CD4-positive, CD25-positive, alpha-beta regulatory T cell (primary cell): Measurements from ENCODE around the gene KLF3. TPM values are rescaled to one million over a fixed set of nuclear protein-coding genes. Genes with fewer than 3 reads are reported as not detected.

Source experiments
- ATAC-seq, 2 donors: fragments of 150-1000 bp; cut with Tn5 transposase; one replicate each; pipeline ENCODE4 v1.10.0; 2021; ENCODE audit warnings: low read depth in 2 of 2, moderate number of reproducible peaks in 2 of 2, moderate library complexity in 1 of 2
- DNase-seq, 3 donors: peaks; one replicate each; pipeline versions ENCODE4 v3.0.0 to v3.0.0-alpha.2; 2012 to 2022; ENCODE audit warnings: mixed read lengths in 1 of 3
- H3K27ac ChIP-seq: one replicate; pipeline ENCODE4 v1.7.0; 2013; ENCODE audit warnings: mild to moderate bottlenecking, low read length; ENCODE audit not compliant: insufficient read depth, poor library complexity, severe bottlenecking
- H3K27me3 ChIP-seq: one replicate; pipeline ENCODE4 v1.7.0; 2013; ENCODE audit warnings: low read length; ENCODE audit not compliant: control insufficient read depth, insufficient read depth
- H3K36me3 ChIP-seq: one replicate; pipeline ENCODE4 v1.7.0; 2013; ENCODE audit warnings: mild to moderate bottlenecking, low read length, moderate library complexity; ENCODE audit not compliant: control insufficient read depth, insufficient read depth
- H3K4me1 ChIP-seq: 2 replicates; pipeline ENCODE4 v1.7.0; 2013; ENCODE audit warnings: mild to moderate bottlenecking, low read length; ENCODE audit not compliant: insufficient read depth, control insufficient read depth, poor library complexity, severe bottlenecking
- H3K4me3 ChIP-seq: one replicate; pipeline ENCODE4 v1.7.0; 2013; ENCODE audit warnings: low read depth, mild to moderate bottlenecking, low read length, moderate library complexity
- H3K9me3 ChIP-seq, 2 experiments: 1 replicate in 1 of 2; 2 replicates in 1 of 2; pipeline ENCODE4 v1.7.0; 2013; ENCODE audit warnings: low read length in 2 of 2, mild to moderate bottlenecking in 1 of 2, moderate library complexity in 1 of 2; ENCODE audit not compliant: control insufficient read depth in 2 of 2
- H3K27ac Mint-ChIP-seq, 3 donors: one replicate each; pipeline ENCODE4 v1.8.0; 2020 to 2022; ENCODE audit warnings: mild to moderate bottlenecking in 3 of 3, mixed read lengths in 3 of 3, moderate library complexity in 2 of 3
- H3K27me3 Mint-ChIP-seq: one replicate; pipeline ENCODE4 v1.8.0; 2022; ENCODE audit warnings: mild to moderate bottlenecking, mixed read lengths
- H3K36me3 Mint-ChIP-seq: one replicate; pipeline ENCODE4 v1.8.0; 2020; ENCODE audit warnings: mixed read lengths
- H3K4me1 Mint-ChIP-seq, 4 donors: one replicate each; pipeline ENCODE4 v1.8.0; 2020 to 2022; ENCODE audit warnings: mixed read lengths in 4 of 4, mild to moderate bottlenecking in 1 of 4
- H3K4me3 Mint-ChIP-seq, 4 donors: one replicate each; pipeline ENCODE4 v1.8.0; 2020 to 2022; ENCODE audit warnings: mild to moderate bottlenecking in 4 of 4, mixed read lengths in 4 of 4, moderate library complexity in 3 of 4
- H3K9me3 Mint-ChIP-seq, 7 donors: one replicate each; pipeline ENCODE4 v1.8.0; 2020 to 2022; ENCODE audit warnings: mixed read lengths in 7 of 7, mild to moderate bottlenecking in 3 of 7, moderate library complexity in 2 of 7
- polyA plus RNA-seq, 4 donors: library from polyadenylated mRNA; unstranded; fragments of 300-500 nt; fragmentation: Illumina TruSeq; gene quantifications; one replicate each; pipeline ENCODE4 v1.2.3, GENCODE V29; 2021
- total RNA-seq: library from RNA; stranded (reverse); gene quantifications from one replicate; pipeline ENCODE4 v1.2.3, GENCODE V29; 2022

KLF3 gene
- total and polyA plus RNA-seq, 5 donors from 2014 or later = 74.9 to 126 (median 87.0) TPM

GRCh38 chr4:38692421-38692820 is 28.4 kb downstream of the KLF3 start:
- ATAC-seq = no peak

GRCh38 chr4:38693569-38693968 is 29.6 kb downstream of the KLF3 start:
- peak overlapping the region in 1 of 4 donors; percentile 52 for H3K4me3 Mint-ChIP-seq
- H3K36me3 ChIP-seq = peaks cover 93% of the 10 kb centered on the region
- ATAC-seq = no peak
- peak overlapping the region in 2 of 3 donors; percentile 14 to 23 for H3K27ac Mint-ChIP-seq
- peaks cover 4 to 27% (median 19%) of the 10 kb centered on the region in 4 donors for H3K4me1 Mint-ChIP-seq
- H3K4me1 ChIP-seq = no peaks in the 10 kb centered on the region
- no peaks in the 10 kb centered on the region for H3K27me3 ChIP-seq
- H3K36me3 Mint-ChIP-seq = peaks cover 58% of the 10 kb centered on the region
- H3K9me3 ChIP-seq = no peaks in the 10 kb centered on the region
- peaks cover 0 to 2% (median 0%) of the 10 kb centered on the region in 7 donors for H3K9me3 Mint-ChIP-seq
- H3K27ac ChIP-seq = no peak overlapping the region
- no peak overlapping the region for H3K4me3 ChIP-seq
- no peak for DNase-seq
- H3K27me3 Mint-ChIP-seq = no peaks in the 10 kb centered on the region

More at GRCh38 chr4:38692421-38692820, 28.4 kb downstream of the KLF3 start:
- Histone ChIP-seq H3K9me3 (no peaks in the 10 kb centered on the region), H3K36me3 (peaks cover 93% of the 10 kb centered on the region), H3K4me3 (no peak overlapping the region), H3K27me3 (no peaks in the 10 kb centered on the region), H3K4me1 (no peaks in the 10 kb centered on the region), H3K27ac (no peak overlapping the region)
- peaks cover 12 to 33% (median 27%) of the 10 kb centered on the region in 4 donors for H3K4me1 Mint-ChIP-seq
- H3K36me3 Mint-ChIP-seq = peaks cover 57% of the 10 kb centered on the region
- H3K27ac Mint-ChIP-seq = no peak overlapping the region
- no peak for DNase-seq
- H3K27me3 Mint-ChIP-seq = no peaks in the 10 kb centered on the region
- no peak overlapping the region for H3K4me3 Mint-ChIP-seq
- H3K9me3 Mint-ChIP-seq = peaks cover 0 to 2% (median 0%) of the 10 kb centered on the region in 7 donors

- H3K4me1 ChIP-seq = no peaks in the 10 kb centered on the region
- Mint-ChIP-seq H3K27me3 (no peaks in the 10 kb centered on the region), H3K27ac (no peak overlapping the region), H3K36me3 (peaks cover 55% of the 10 kb centered on the region), H3K4me3 (peak overlapping the region in 1 of 4 donors; percentile 24), H3K4me1 (peaks cover 7 to 27% (median 17%) of the 10 kb centered on the region in 4 donors), H3K9me3 (peaks cover 0 to 2% (median 0%) of the 10 kb centered on the region in 7 donors)
- ATAC-seq (no peak), DNase-seq (no peak)
- no peaks in the 10 kb centered on the region for H3K27me3 ChIP-seq
- H3K27ac ChIP-seq = no peak overlapping the region
- no peaks in the 10 kb centered on the region for H3K9me3 ChIP-seq
- peaks cover 88% of the 10 kb centered on the region for H3K36me3 ChIP-seq
- H3K4me3 ChIP-seq = no peak overlapping the region
Measured at GRCh38 chr4:38694330-38694729, 30.3 kb downstream of the KLF3 start.

GRCh38 chr4:38695809-38696208 is 31.8 kb downstream of the KLF3 start:
- Histone ChIP-seq H3K27me3 (no peaks in the 10 kb centered on the region), H3K9me3 (no peaks in the 10 kb centered on the region), H3K27ac (no peak overlapping the region), H3K4me3 (no peak overlapping the region), H3K36me3 (peaks cover 73% of the 10 kb centered on the region), H3K4me1 (no peaks in the 10 kb centered on the region)
- H3K4me1 Mint-ChIP-seq = peaks cover 5 to 25% (median 15%) of the 10 kb centered on the region in 4 donors
- peaks cover 0 to 2% (median 0%) of the 10 kb centered on the region in 7 donors for H3K9me3 Mint-ChIP-seq
- DNase-seq (no peak), ATAC-seq (no peak)
- no peaks in the 10 kb centered on the region for H3K27me3 Mint-ChIP-seq
- H3K27ac Mint-ChIP-seq = no peak overlapping the region
- peaks cover 42% of the 10 kb centered on the region for H3K36me3 Mint-ChIP-seq
- H3K4me3 Mint-ChIP-seq = no peak overlapping the region

GRCh38 chr4:38696697-38697096 is 32.7 kb downstream of the KLF3 start:
- Histone ChIP-seq H3K27me3 (no peaks in the 10 kb centered on the region), H3K36me3 (peaks cover 64% of the 10 kb centered on the region), H3K4me1 (no peaks in the 10 kb centered on the region), H3K9me3 (no peaks in the 10 kb centered on the region), H3K4me3 (no peak overlapping the region), H3K27ac (no peak overlapping the region)
- H3K36me3 Mint-ChIP-seq = peaks cover 41% of the 10 kb centered on the region
- H3K4me1 Mint-ChIP-seq = peaks cover 5 to 24% (median 14%) of the 10 kb centered on the region in 4 donors
- peak overlapping the region in 1 of 3 donors; percentile 2 for H3K27ac Mint-ChIP-seq
- ATAC-seq (no peak), DNase-seq (no peak)
- H3K9me3 Mint-ChIP-seq = peaks cover 0 to 2% (median 0%) of the 10 kb centered on the region in 7 donors
- no peak overlapping the region for H3K4me3 Mint-ChIP-seq
- H3K27me3 Mint-ChIP-seq = no peaks in the 10 kb centered on the region

- H3K27ac Mint-ChIP-seq = no peak overlapping the region
- H3K36me3 Mint-ChIP-seq = peaks cover 41% of the 10 kb centered on the region
- no peak for DNase-seq
- H3K27me3 ChIP-seq = no peaks in the 10 kb centered on the region
- H3K27ac ChIP-seq = no peak overlapping the region
- peaks cover 7 to 20% (median 15%) of the 10 kb centered on the region in 4 donors for H3K4me1 Mint-ChIP-seq
- H3K4me3 Mint-ChIP-seq = no peak overlapping the region
- H3K4me3 ChIP-seq = no peak overlapping the region
- peaks cover 7% of the 10 kb centered on the region for H3K27me3 Mint-ChIP-seq
- H3K9me3 Mint-ChIP-seq = peaks cover 0 to 2% (median 0%) of the 10 kb centered on the region in 7 donors
- no peaks in the 10 kb centered on the region for H3K4me1 ChIP-seq
- ATAC-seq = no peak
- H3K9me3 ChIP-seq = no peaks in the 10 kb centered on the region
- H3K36me3 ChIP-seq = peaks cover 54% of the 10 kb centered on the region
Measured at GRCh38 chr4:38698176-38698575, 34.2 kb downstream of the KLF3 start.

GRCh38 chr4:38699112-38699511 is 35.1 kb downstream of the KLF3 start:
- Histone ChIP-seq H3K9me3 (no peaks in the 10 kb centered on the region), H3K4me3 (no peak overlapping the region), H3K27me3 (no peaks in the 10 kb centered on the region), H3K27ac (no peak overlapping the region), H3K4me1 (no peaks in the 10 kb centered on the region), H3K36me3 (peaks cover 47% of the 10 kb centered on the region)
- Mint-ChIP-seq H3K36me3 (peaks cover 41% of the 10 kb centered on the region), H3K27ac (no peak overlapping the region), H3K27me3 (peaks cover 7% of the 10 kb centered on the region), H3K4me1 (peaks cover 10 to 26% (median 17%) of the 10 kb centered on the region in 4 donors), H3K9me3 (peaks cover 0 to 2% (median 0%) of the 10 kb centered on the region in 7 donors), H3K4me3 (no peak overlapping the region)
- no peak for DNase-seq
- no peak for ATAC-seq

GRCh38 chr4:38703635-38704034 is 39.6 kb downstream of the KLF3 start:
- no peak for ATAC-seq
- Histone ChIP-seq H3K9me3 (no peaks in the 10 kb centered on the region), H3K4me1 (peaks cover 5% of the 10 kb centered on the region), H3K27ac (no peak overlapping the region), H3K27me3 (no peaks in the 10 kb centered on the region), H3K4me3 (no peak overlapping the region), H3K36me3 (peaks cover 2% of the 10 kb centered on the region)
- no peak for DNase-seq
- peaks cover 0 to 1% (median 0%) of the 10 kb centered on the region in 7 donors for H3K9me3 Mint-ChIP-seq
- peak overlapping the region in 1 of 3 donors; percentile 15 for H3K27ac Mint-ChIP-seq
- H3K36me3 Mint-ChIP-seq = peaks cover 5% of the 10 kb centered on the region
- peaks cover 18% of the 10 kb centered on the region for H3K27me3 Mint-ChIP-seq
- H3K4me1 Mint-ChIP-seq = peaks cover 11 to 41% (median 30%) of the 10 kb centered on the region in 4 donors
- H3K4me3 Mint-ChIP-seq = no peak overlapping the region
